Memory B cell (primary cell): ENCODE data around the gene PPP4R1.
"Not testable (repeated sequence)": the region's sequence is repeated elsewhere in the genome, so short reads cannot be mapped to it uniquely, and the experiment has no call there.

ENCODE experiments used
- ATAC-seq: fragments of 150-1000 bp; cut with Tn5 transposase; 2 replicates; pipeline ENCODE4 v1.10.0; 2021; ENCODE audit warnings: low read depth, mild to moderate bottlenecking, moderate library complexity
- DNase-seq, 2 donors: peaks; one replicate each; pipeline ENCODE4 v3.0.0; 2022; ENCODE audit warnings: low spot score in 2 of 2
- H3K27ac Mint-ChIP-seq: one replicate; pipeline ENCODE4 v1.8.0; 2022; ENCODE audit warnings: mild to moderate bottlenecking, moderate library complexity, mixed read lengths
- H3K27me3 Mint-ChIP-seq: one replicate; pipeline ENCODE4 v1.8.0; 2022; ENCODE audit warnings: mixed read lengths
- H3K36me3 Mint-ChIP-seq: one replicate; pipeline ENCODE4 v1.8.0; 2022; ENCODE audit warnings: mild to moderate bottlenecking, mixed read lengths
- H3K4me1 Mint-ChIP-seq: one replicate; pipeline ENCODE4 v1.8.0; 2022; ENCODE audit warnings: mixed read lengths
- H3K4me3 Mint-ChIP-seq: one replicate; pipeline ENCODE4 v1.8.0; 2022; ENCODE audit warnings: mild to moderate bottlenecking, moderate library complexity, mixed read lengths
- H3K9me3 Mint-ChIP-seq: one replicate; pipeline ENCODE4 v1.8.0; 2022; ENCODE audit warnings: mixed read lengths

PPP4R1 gene

DNA sequence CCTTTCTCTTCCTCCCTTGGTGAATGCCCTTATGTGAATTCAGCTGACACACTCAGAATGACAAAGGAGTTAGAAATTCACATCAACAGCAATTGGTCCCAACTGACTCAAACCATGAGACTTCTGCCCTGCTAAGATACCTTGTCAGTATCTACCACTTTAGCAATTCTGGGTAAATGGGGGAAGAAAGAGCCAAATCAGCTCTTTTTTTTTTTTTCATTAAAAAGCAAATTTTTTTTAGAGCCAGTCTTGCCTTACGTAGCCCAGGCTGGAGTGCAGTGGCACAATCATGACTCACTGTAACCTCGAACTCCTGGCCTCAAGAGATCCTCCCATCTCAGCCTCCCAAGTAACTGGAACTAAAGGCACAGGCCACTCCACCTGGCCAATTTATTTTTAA, 1.7 kb upstream of the PPP4R1 start:
- Mint-ChIP-seq H3K4me3 (no peak overlapping the region), H3K9me3 (no peaks in the 10 kb centered on the region), H3K27me3 (no peaks in the 10 kb centered on the region), H3K4me1 (peaks cover 23% of the 10 kb centered on the region), H3K36me3 (peaks cover 6% of the 10 kb centered on the region), H3K27ac (no peak overlapping the region)
- no peak for ATAC-seq
- DNase-seq: no peak

GRCh38 chr18:9615280-9615797, 980 bp upstream of the PPP4R1 start:
- peaks cover 8% of the 10 kb centered on the region for H3K36me3 Mint-ChIP-seq
- H3K27me3 Mint-ChIP-seq: no peaks in the 10 kb centered on the region
- peaks cover 27% of the 10 kb centered on the region for H3K4me1 Mint-ChIP-seq
- no peak for DNase-seq
- no peaks in the 10 kb centered on the region for H3K9me3 Mint-ChIP-seq
- peak overlapping the region; percentile 76 for H3K4me3 Mint-ChIP-seq
- ATAC-seq: no peak
- H3K27ac Mint-ChIP-seq: peak overlapping the region; percentile 95

- no peaks in the 10 kb centered on the region for H3K27me3 Mint-ChIP-seq
- ATAC-seq: peak; percentile 10
- no peaks in the 10 kb centered on the region for H3K9me3 Mint-ChIP-seq
- peaks cover 26% of the 10 kb centered on the region for H3K4me1 Mint-ChIP-seq
- peak overlapping the region; percentile 95 for H3K27ac Mint-ChIP-seq
- DNase-seq: peak; percentile 36 to 48
- H3K36me3 Mint-ChIP-seq: peaks cover 8% of the 10 kb centered on the region
- peak overlapping the region; percentile 85 for H3K4me3 Mint-ChIP-seq
Measured at GRCh38 chr18:9613550-9614400, 584 bp downstream of the PPP4R1 start.

GRCh38 chr18:9612977-9613376, 1.4 kb downstream of the PPP4R1 start:
- ATAC-seq: no peak
- no peak for DNase-seq
- H3K4me3 Mint-ChIP-seq: peak overlapping the region; percentile 85

DNA sequence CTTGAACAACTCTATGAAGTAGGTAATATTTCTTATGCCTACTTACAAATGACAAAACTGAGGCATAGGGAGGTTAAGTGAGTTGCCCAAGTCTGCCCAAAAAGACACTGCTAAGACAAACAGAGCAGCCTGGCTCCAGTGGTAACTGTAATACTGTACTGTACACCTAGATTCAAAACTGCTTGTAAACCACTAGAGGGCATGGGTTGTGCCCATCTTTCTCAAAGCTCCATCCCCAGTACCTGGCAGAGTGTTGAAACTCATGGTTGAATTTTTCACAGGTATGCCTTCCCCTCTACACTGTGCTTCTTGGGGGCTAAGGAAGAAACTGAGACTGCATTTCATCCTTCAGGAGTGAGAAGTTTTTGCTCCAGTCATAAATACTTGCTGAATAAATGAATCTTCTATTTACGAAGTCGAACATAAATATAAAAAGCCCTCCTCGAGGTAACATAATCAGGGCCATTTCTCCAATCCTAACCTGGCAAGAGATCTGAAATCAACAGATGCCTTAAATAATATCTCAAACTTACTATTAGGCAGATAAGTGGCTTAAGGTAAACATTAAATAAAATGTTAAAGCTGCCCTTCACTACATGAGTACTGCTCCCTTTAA, 2.0 kb downstream of the PPP4R1 start:
- peaks cover 29% of the 10 kb centered on the region for H3K4me1 Mint-ChIP-seq
- H3K27me3 Mint-ChIP-seq: no peaks in the 10 kb centered on the region
- H3K27ac Mint-ChIP-seq: peak overlapping the region; percentile 95
- peaks cover 9% of the 10 kb centered on the region for H3K36me3 Mint-ChIP-seq
- H3K4me3 Mint-ChIP-seq: peak overlapping the region; percentile 34
- ATAC-seq (peak; percentile 60), DNase-seq (peak; percentile 19 to 46)
- no peaks in the 10 kb centered on the region for H3K9me3 Mint-ChIP-seq

More at GRCh38 chr18:9612977-9613376, 1.4 kb downstream of the PPP4R1 start:
- H3K9me3 Mint-ChIP-seq: no peaks in the 10 kb centered on the region
- no peaks in the 10 kb centered on the region for H3K27me3 Mint-ChIP-seq
- peaks cover 8% of the 10 kb centered on the region for H3K36me3 Mint-ChIP-seq
- H3K27ac Mint-ChIP-seq: peak overlapping the region; percentile 95
- H3K4me1 Mint-ChIP-seq: peaks cover 29% of the 10 kb centered on the region

- Mint-ChIP-seq H3K4me3 (no peak overlapping the region), H3K9me3 (no peaks in the 10 kb centered on the region), H3K27me3 (no peaks in the 10 kb centered on the region), H3K27ac (no peak overlapping the region), H3K36me3 (peaks cover 12% of the 10 kb centered on the region), H3K4me1 (peaks cover 29% of the 10 kb centered on the region)
- no peak for ATAC-seq
- no peak for DNase-seq
Measured at GRCh38 chr18:9609190-9609589, 5.2 kb downstream of the PPP4R1 start.

- Mint-ChIP-seq H3K27me3 (no peaks in the 10 kb centered on the region), H3K4me3 (no peak overlapping the region), H3K4me1 (peaks cover 31% of the 10 kb centered on the region), H3K27ac (no peak overlapping the region), H3K36me3 (peaks cover 12% of the 10 kb centered on the region), H3K9me3 (no peaks in the 10 kb centered on the region)
- no peak for DNase-seq
- no peak for ATAC-seq
Measured at GRCh38 chr18:9608728-9609127, 5.6 kb downstream of the PPP4R1 start.

DNA sequence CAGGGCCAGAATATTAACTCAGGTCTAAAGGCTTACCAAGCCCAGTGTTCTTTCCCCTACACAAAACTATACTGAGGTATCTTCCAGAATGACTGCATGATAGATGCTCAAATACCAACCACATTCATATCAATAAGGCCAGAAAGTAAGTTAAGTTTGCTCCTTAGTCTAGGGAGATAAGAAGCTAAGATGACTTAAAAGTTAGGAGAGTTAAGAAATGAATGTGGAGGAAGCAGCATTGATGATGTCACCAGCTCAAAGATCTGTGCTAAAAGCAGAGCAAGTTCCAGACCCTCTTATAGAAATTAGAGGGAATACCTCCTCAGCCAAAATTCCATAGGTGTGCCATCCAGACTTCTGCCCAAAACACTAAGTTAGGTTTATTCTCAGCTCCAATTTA, 6.1 kb downstream of the PPP4R1 start:
- H3K27ac Mint-ChIP-seq: no peak overlapping the region
- H3K27me3 Mint-ChIP-seq: no peaks in the 10 kb centered on the region
- no peak overlapping the region for H3K4me3 Mint-ChIP-seq
- ATAC-seq (no peak), DNase-seq (no peak)
- peaks cover 12% of the 10 kb centered on the region for H3K36me3 Mint-ChIP-seq
- no peaks in the 10 kb centered on the region for H3K9me3 Mint-ChIP-seq
- H3K4me1 Mint-ChIP-seq: peaks cover 28% of the 10 kb centered on the region

DNA sequence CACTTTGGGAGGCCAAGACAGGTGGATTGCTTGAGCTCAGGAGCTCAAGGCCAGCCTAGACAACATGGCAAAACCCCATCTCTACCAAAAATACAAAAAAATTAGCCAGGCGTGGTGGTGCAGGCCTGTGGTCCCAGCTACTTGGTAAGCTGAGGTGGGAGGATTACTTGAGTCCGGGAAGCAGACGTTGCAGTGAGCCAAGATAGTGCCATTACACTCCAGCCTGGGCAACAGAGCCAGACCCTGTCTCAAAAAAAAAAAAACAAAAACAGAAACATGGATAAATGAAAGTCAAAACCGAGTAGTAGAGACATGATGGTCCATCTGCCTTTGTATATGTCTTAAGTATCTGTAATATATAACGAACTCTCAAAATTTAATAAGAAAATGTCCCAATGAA, 7.2 kb downstream of the PPP4R1 start:
- not testable (repeated sequence) for DNase-seq, H3K4me3 Mint-ChIP-seq, H3K27ac Mint-ChIP-seq, H3K27me3 Mint-ChIP-seq, ATAC-seq, H3K9me3 Mint-ChIP-seq
- H3K4me1 Mint-ChIP-seq: peaks cover 21% of the 10 kb centered on the region
- peaks cover 12% of the 10 kb centered on the region for H3K36me3 Mint-ChIP-seq

GRCh38 chr18:9606039-9606438, 8.3 kb downstream of the PPP4R1 start:
- H3K27ac Mint-ChIP-seq: no peak overlapping the region
- H3K4me1 Mint-ChIP-seq: peaks cover 17% of the 10 kb centered on the region
- no peaks in the 10 kb centered on the region for H3K27me3 Mint-ChIP-seq
- DNase-seq (no peak), ATAC-seq (no peak)
- peaks cover 6% of the 10 kb centered on the region for H3K36me3 Mint-ChIP-seq
- H3K9me3 Mint-ChIP-seq: no peaks in the 10 kb centered on the region
- no peak overlapping the region for H3K4me3 Mint-ChIP-seq

GRCh38 chr18:9604348-9604747, 10.0 kb downstream of the PPP4R1 start:
- DNase-seq: no peak
- Mint-ChIP-seq H3K9me3 (no peaks in the 10 kb centered on the region), H3K4me1 (peaks cover 14% of the 10 kb centered on the region), H3K4me3 (no peak overlapping the region), H3K27ac (no peak overlapping the region), H3K27me3 (no peaks in the 10 kb centered on the region), H3K36me3 (peaks cover 8% of the 10 kb centered on the region)
- no peak for ATAC-seq

GRCh38 chr18:9599328-9599727, 15.0 kb downstream of the PPP4R1 start:
- H3K36me3 Mint-ChIP-seq: peaks cover 20% of the 10 kb centered on the region
- H3K9me3 Mint-ChIP-seq: peaks cover 9% of the 10 kb centered on the region
- no peak overlapping the region for H3K27ac Mint-ChIP-seq
- ATAC-seq (no peak), DNase-seq (no peak)
- H3K4me1 Mint-ChIP-seq: peaks cover 20% of the 10 kb centered on the region
- no peak overlapping the region for H3K4me3 Mint-ChIP-seq
- no peaks in the 10 kb centered on the region for H3K27me3 Mint-ChIP-seq

DNA sequence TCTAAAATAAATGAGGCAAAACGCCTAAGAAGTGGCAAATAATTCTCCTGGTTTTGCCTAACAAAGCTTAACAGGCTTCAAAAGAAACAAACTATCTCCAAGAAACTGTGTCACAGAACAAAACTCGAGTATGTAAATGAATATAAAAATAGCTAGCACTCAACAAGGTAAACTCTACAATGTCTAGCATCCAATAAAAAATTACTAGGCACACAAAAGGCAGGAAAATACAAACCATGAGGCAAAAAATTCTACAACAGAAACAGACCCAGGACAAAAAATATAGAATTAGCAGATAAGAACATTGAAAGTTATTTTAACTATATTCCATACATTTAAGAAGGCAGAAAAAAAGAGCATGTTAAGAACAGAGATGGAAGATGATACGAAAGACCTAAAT, 16.8 kb downstream of the PPP4R1 start:
- Mint-ChIP-seq H3K36me3 (peaks cover 25% of the 10 kb centered on the region), H3K4me1 (peaks cover 14% of the 10 kb centered on the region), H3K27me3 (no peaks in the 10 kb centered on the region), H3K27ac (no peak overlapping the region), H3K4me3 (no peak overlapping the region), H3K9me3 (peaks cover 9% of the 10 kb centered on the region)
- no peak for DNase-seq
- no peak for ATAC-seq

- ATAC-seq (no peak), DNase-seq (no peak)
- H3K36me3 Mint-ChIP-seq: peaks cover 30% of the 10 kb centered on the region
- no peak overlapping the region for H3K27ac Mint-ChIP-seq
- H3K4me3 Mint-ChIP-seq: no peak overlapping the region
- H3K27me3 Mint-ChIP-seq: no peaks in the 10 kb centered on the region
- peaks cover 17% of the 10 kb centered on the region for H3K4me1 Mint-ChIP-seq
- H3K9me3 Mint-ChIP-seq: peaks cover 9% of the 10 kb centered on the region
Measured at GRCh38 chr18:9596843-9597526, 17.4 kb downstream of the PPP4R1 start.
